ENCODE data around the gene PPP1R12B. TPM values are rescaled to one million over a fixed set of nuclear protein-coding genes. Genes with fewer than 3 reads are reported as not detected.
"Not testable (repeated sequence)": the region's sequence is repeated elsewhere in the genome, so short reads cannot be mapped to it uniquely, and the experiment has no call there.

Gene PPP1R12B
- total and polyA plus RNA-seq, 4 donors: 31.1 to 47.0 (median 39.2) TPM

- no peaks in the 10 kb centered on the region for H3K9me3 ChIP-seq (ENCODE audit: control insufficient read depth, insufficient read depth, low read length)
- no peak overlapping the region for H3K4me3 ChIP-seq (ENCODE audit: low read depth, low read length)
- 55% methylated on average over 15 of the region's 16 CpGs for WGBS (ENCODE audit: insufficient coverage)
- H3K36me3 ChIP-seq (ENCODE audit: control insufficient read depth, insufficient read depth, low read length): peaks cover 51% of the 10 kb centered on the region
- no peak overlapping the region for H3K27ac ChIP-seq (ENCODE audit: low read depth, low read length)
- DNase-seq (ENCODE audit: low read depth in 4 of 6, low spot score in 6 of 6): peak in 2 of 6 donors; percentile 68 to 84
- H3K27me3 ChIP-seq (ENCODE audit: control insufficient read depth, insufficient read depth, low read length): no peaks in the 10 kb centered on the region
- H3K4me1 ChIP-seq (ENCODE audit: control insufficient read depth, insufficient read depth, low read length): no peaks in the 10 kb centered on the region
These were observed 251.4 kb downstream of the PPP1R12B start for GRCh38 chr1:202599669-202600431.

DNA sequence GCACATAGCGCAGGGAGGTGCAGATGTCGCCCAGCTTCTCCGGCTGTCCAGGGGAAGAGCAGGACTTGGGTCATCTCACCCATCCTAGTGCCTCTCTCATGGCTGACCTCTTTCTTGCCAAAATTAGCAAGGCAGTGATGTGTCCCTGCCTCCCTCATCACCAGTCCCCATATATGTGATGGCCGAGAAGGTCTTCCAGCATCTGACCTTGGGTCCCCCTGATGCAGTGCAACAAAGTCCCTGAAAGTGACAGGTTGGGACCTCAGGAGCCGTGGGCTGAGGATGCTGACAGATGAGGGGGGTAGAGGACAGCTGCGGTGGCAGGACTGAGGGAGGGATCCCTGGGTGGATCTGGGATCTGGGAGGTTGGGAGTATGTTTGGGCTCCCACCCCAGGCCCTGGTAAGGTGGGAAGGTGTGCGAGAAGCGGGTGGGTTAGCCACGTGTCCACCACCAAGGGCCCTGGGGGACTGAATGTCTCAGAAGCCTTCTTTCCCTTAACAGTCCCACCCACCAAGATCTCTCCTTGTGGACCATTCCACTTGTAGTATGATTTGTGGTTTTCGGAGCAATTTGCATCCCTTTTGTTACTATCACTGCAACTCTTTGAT, 252.0 kb downstream of the PPP1R12B start:
- Histone ChIP-seq H3K4me1 (ENCODE audit: control insufficient read depth, insufficient read depth, low read length) (no peaks in the 10 kb centered on the region), H3K9me3 (ENCODE audit: control insufficient read depth, insufficient read depth, low read length) (no peaks in the 10 kb centered on the region), H3K4me3 (ENCODE audit: low read depth, low read length) (no peak overlapping the region), H3K36me3 (ENCODE audit: control insufficient read depth, insufficient read depth, low read length) (peaks cover 51% of the 10 kb centered on the region), H3K27me3 (ENCODE audit: control insufficient read depth, insufficient read depth, low read length) (no peaks in the 10 kb centered on the region), H3K27ac (ENCODE audit: low read depth, low read length) (no peak overlapping the region)
- no peak for DNase-seq (ENCODE audit: low read depth in 4 of 6, low spot score in 6 of 6)
- 80% methylated on average over 7 of the region's 10 CpGs for WGBS (ENCODE audit: insufficient coverage)

DNA sequence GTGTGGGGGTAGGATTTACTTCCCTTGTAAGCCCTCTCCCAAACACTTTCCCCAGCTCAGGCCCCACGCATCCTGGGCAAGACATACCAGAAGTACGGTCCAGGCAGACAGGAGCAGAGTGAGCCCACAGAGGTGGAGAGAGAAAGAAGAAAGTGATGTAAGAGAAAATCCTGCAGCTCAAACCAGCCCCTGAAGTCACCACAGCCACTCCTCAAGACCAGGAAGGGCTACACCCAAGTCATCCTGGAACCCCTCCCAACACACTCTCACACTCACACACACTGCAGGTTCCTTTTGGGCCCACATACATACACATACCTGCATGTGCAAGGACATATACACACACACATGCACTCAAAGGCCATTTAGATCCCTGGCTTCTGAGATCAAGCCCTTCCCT, 254.9 kb downstream of the PPP1R12B start:
- H3K27ac ChIP-seq (ENCODE audit: low read depth, low read length): no peak overlapping the region
- WGBS (ENCODE audit: insufficient coverage): no CpG with 5 or more reads among the region's 2 CpGs
- H3K36me3 ChIP-seq (ENCODE audit: control insufficient read depth, insufficient read depth, low read length): peaks cover 46% of the 10 kb centered on the region

DNA sequence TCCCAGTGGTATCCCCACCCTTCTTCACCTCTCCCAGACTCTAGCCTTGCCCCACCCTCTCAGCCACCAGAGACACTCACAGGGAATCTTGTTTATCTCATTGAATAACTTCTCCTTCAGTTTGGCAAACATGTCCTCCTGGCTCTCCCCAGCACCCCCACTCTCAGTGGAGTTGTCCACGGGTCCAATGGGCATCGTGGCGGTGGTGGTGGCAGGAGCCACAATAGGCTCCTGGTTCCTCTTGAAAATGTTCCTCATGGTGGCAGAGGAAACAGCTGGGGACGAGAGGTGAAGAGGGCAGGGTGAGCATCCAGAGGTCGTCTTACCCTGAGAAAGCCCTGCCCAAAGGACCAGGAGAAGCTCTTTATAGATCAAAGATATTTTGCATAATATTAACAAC, 257.0 kb downstream of the PPP1R12B start:
- H3K4me3 ChIP-seq (ENCODE audit: low read depth, low read length): no peak overlapping the region
- H3K27ac ChIP-seq (ENCODE audit: low read depth, low read length): no peak overlapping the region
- DNase-seq (ENCODE audit: low read depth in 4 of 6, low spot score in 6 of 6): no peak
- H3K9me3 ChIP-seq (ENCODE audit: control insufficient read depth, insufficient read depth, low read length): no peaks in the 10 kb centered on the region
- 100% methylated on average over 3 of the region's 5 CpGs for WGBS (ENCODE audit: insufficient coverage)
- no peaks in the 10 kb centered on the region for H3K4me1 ChIP-seq (ENCODE audit: control insufficient read depth, insufficient read depth, low read length)
- H3K36me3 ChIP-seq (ENCODE audit: control insufficient read depth, insufficient read depth, low read length): peaks cover 26% of the 10 kb centered on the region
- no peaks in the 10 kb centered on the region for H3K27me3 ChIP-seq (ENCODE audit: control insufficient read depth, insufficient read depth, low read length)

More for the DNA sequence above, 254.9 kb downstream of the PPP1R12B start:
- no peaks in the 10 kb centered on the region for H3K4me1 ChIP-seq (ENCODE audit: control insufficient read depth, insufficient read depth, low read length)
- no peaks in the 10 kb centered on the region for H3K9me3 ChIP-seq (ENCODE audit: control insufficient read depth, insufficient read depth, low read length)
- H3K4me3 ChIP-seq (ENCODE audit: low read depth, low read length): no peak overlapping the region
- DNase-seq (ENCODE audit: low read depth in 4 of 6, low spot score in 6 of 6): no peak
- no peaks in the 10 kb centered on the region for H3K27me3 ChIP-seq (ENCODE audit: control insufficient read depth, insufficient read depth, low read length)

DNA sequence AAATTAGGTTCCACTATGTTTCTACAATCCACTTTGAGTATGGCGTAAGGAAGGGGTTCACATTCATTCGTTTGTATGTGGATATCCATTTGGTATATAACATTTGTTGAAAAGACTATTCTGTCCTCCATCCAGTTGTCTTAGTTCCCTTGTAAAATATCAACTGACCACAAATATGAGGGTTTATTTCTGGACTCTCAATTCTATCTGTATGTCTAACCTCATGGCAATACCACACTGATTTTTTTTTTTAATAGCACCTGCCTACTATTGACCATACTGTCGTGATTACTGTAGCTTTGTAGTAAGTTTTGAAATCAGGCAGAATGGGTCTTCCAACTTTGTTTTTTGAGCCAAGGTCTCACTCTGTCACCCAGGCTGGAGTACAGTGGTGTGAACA, 263.5 kb downstream of the PPP1R12B start:
- not testable (repeated sequence) for H3K27ac ChIP-seq (ENCODE audit: low read depth, low read length); H3K9me3 ChIP-seq (ENCODE audit: control insufficient read depth, insufficient read depth, low read length); H3K4me3 ChIP-seq (ENCODE audit: low read depth, low read length); DNase-seq (ENCODE audit: low read depth in 4 of 6, low spot score in 6 of 6); H3K36me3 ChIP-seq (ENCODE audit: control insufficient read depth, insufficient read depth, low read length); H3K27me3 ChIP-seq (ENCODE audit: control insufficient read depth, insufficient read depth, low read length)
- peaks cover 25% of the 10 kb centered on the region for H3K4me1 ChIP-seq (ENCODE audit: control insufficient read depth, insufficient read depth, low read length)
- no CpG with 5 or more reads among the region's 3 CpGs for WGBS (ENCODE audit: insufficient coverage)

DNA sequence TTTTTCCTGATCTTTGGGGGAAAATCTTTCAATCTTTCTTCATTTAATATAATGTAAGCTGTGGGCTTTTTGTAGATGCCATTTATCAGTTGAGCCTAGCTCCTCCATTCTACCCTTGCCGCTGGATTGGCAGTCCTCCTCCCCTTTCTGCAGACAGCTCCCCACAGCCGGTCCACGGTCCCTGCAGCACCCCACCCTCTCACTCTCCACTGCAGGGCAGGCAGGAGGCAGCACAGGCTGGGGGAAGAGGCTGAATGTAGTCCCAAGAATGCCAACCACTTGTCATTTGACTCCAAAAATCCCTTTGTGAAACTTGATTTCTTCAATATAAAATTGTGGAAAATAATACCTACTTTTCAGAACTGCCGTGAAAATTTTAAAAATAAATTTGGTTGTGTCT, 265.1 kb downstream of the PPP1R12B start:
- H3K4me1 ChIP-seq (ENCODE audit: control insufficient read depth, insufficient read depth, low read length): peaks cover 30% of the 10 kb centered on the region
- peaks cover 4% of the 10 kb centered on the region for H3K36me3 ChIP-seq (ENCODE audit: control insufficient read depth, insufficient read depth, low read length)
- no peak for DNase-seq (ENCODE audit: low read depth in 4 of 6, low spot score in 6 of 6)
- no peak overlapping the region for H3K4me3 ChIP-seq (ENCODE audit: low read depth, low read length)
- H3K9me3 ChIP-seq (ENCODE audit: control insufficient read depth, insufficient read depth, low read length): no peaks in the 10 kb centered on the region
- no peaks in the 10 kb centered on the region for H3K27me3 ChIP-seq (ENCODE audit: control insufficient read depth, insufficient read depth, low read length)
- no CpG with 5 or more reads among the region's 4 CpGs for WGBS (ENCODE audit: insufficient coverage)
- H3K27ac ChIP-seq (ENCODE audit: low read depth, low read length): no peak overlapping the region

GRCh38 chr1:202614363-202615207, 266.1 kb downstream of the PPP1R12B start:
- H3K36me3 ChIP-seq (ENCODE audit: control insufficient read depth, insufficient read depth, low read length); H3K9me3 ChIP-seq (ENCODE audit: control insufficient read depth, insufficient read depth, low read length); H3K27me3 ChIP-seq (ENCODE audit: control insufficient read depth, insufficient read depth, low read length); H3K4me3 ChIP-seq (ENCODE audit: low read depth, low read length); DNase-seq (ENCODE audit: low read depth in 4 of 6, low spot score in 6 of 6); H3K27ac ChIP-seq (ENCODE audit: low read depth, low read length): not testable (repeated sequence)
- WGBS (ENCODE audit: insufficient coverage): 79% methylated on average over 11 of the region's 11 CpGs
- H3K4me1 ChIP-seq (ENCODE audit: control insufficient read depth, insufficient read depth, low read length): peaks cover 38% of the 10 kb centered on the region

GRCh38 chr1:202615208-202615500, 266.7 kb downstream of the PPP1R12B start:
- WGBS (ENCODE audit: insufficient coverage): no CpG with 5 or more reads among the region's 1 CpG
- not testable (repeated sequence) for H3K9me3 ChIP-seq (ENCODE audit: control insufficient read depth, insufficient read depth, low read length); H3K27ac ChIP-seq (ENCODE audit: low read depth, low read length); H3K36me3 ChIP-seq (ENCODE audit: control insufficient read depth, insufficient read depth, low read length); DNase-seq (ENCODE audit: low read depth in 4 of 6, low spot score in 6 of 6); H3K4me3 ChIP-seq (ENCODE audit: low read depth, low read length); H3K27me3 ChIP-seq (ENCODE audit: control insufficient read depth, insufficient read depth, low read length)
- peaks cover 38% of the 10 kb centered on the region for H3K4me1 ChIP-seq (ENCODE audit: control insufficient read depth, insufficient read depth, low read length)

DNA sequence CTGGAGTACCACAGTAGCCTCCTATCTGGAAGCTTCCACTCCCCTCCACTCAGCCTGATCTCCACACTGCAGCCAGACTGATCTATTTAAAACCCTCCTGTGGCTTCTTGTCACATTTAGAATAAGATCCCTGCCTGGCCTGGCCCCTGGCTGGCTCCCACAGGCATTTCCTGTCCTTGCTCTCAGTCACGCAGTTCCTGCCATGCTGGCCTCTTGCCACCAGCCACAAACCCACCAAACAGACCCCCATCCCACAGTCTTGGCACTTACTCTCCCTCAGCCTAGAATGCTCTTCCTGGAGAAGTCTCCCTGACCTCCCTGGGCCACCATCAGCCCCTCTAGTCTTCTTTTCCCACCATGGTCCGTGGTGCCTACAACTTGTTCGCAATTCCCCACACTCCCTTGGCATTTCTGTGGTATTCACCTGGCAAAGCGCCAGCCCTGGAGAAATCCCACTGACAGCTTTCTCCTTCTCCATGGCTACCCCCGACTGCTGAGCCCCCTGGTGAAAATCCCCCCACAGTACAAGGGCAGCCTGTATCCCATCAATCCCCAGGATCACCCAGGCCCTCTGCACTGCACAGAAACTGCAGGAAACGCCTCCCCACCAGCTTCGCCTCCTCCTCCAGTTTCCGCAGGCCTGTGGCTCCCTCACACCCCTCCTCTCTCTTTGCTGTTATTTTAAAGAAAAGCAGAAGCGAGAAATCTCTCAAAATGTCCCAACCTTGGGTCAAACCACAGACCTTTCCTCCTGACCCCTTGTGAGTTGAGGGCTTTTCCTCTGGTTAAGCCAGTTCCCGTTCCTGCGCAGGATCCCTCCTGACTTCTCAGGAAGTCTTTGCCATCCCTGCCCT, 267.2 kb downstream of the PPP1R12B start:
- no peak overlapping the region for H3K4me3 ChIP-seq (ENCODE audit: low read depth, low read length)
- H3K27me3 ChIP-seq (ENCODE audit: control insufficient read depth, insufficient read depth, low read length): no peaks in the 10 kb centered on the region
- H3K27ac ChIP-seq (ENCODE audit: low read depth, low read length): peak overlapping the region; percentile 1
- peak in 2 of 6 donors; percentile 73 to 80 for DNase-seq (ENCODE audit: low read depth in 4 of 6, low spot score in 6 of 6)
- peaks cover 4% of the 10 kb centered on the region for H3K36me3 ChIP-seq (ENCODE audit: control insufficient read depth, insufficient read depth, low read length)
- no peaks in the 10 kb centered on the region for H3K9me3 ChIP-seq (ENCODE audit: control insufficient read depth, insufficient read depth, low read length)
- peaks cover 38% of the 10 kb centered on the region for H3K4me1 ChIP-seq (ENCODE audit: control insufficient read depth, insufficient read depth, low read length)
- WGBS (ENCODE audit: insufficient coverage): 40% methylated on average over 10 of the region's 11 CpGs
